ENCODE data around the gene CDH24. TPM values are rescaled to one million over a fixed set of nuclear protein-coding genes. Genes with fewer than 3 reads are reported as not detected.

Gene CDH24
- total and polyA plus RNA-seq, 2 experiments from 2014 or later = 4.4 to 17.8 TPM

DNA sequence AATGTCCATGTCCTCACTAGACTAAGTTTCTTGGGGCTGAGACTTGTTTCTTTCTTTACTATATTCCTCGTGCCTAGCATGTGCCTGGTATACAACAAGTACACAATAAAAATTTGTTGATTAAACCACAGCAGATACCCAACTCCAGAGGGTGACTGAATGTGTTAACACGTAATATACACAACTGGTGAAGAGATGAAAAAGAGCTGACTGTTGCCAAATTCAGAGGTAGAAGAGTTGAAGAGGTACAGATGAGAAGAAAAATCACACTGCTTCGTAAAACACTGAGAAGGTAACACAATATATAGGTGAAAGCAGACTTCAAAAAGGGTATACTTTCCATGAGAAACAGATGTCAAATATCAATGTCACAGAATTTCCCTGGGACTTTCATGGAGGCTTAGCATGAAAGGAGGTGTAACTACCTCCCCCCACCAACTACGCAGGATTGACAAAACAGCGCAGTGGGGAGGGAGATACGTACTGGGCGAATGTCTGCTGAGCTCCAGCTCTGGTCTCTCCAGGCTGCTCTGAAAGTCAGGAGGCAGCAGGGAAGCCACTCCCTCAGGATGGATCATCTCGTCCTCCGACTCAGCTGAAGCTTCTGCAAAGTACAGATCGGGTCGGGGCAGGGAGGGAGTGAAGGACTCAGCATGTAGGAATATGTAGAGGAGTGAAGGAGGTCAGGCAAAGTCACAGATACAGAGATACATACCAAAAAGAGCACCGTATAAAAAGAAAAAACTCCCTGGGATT is 32.4 kb upstream of the CDH24 start:
- H3K27ac Mint-ChIP-seq = no peak overlapping the region
- Histone ChIP-seq H3K79me2 (replicated peaks; ENCODE audit: insufficient read depth) (peaks cover 63% of the 10 kb centered on the region), H4K20me1 (replicated peaks; ENCODE audit: insufficient read depth) (peaks cover 36% of the 10 kb centered on the region), H3K4me2 (no peak overlapping the region), H3K27ac (ENCODE audit: low read depth) (no peak overlapping the region), H2AFZ (no peak overlapping the region), H3F3A (replicated peaks; ENCODE audit: low read depth) (no peaks in the 10 kb centered on the region; the same call in 1 of the 2 replicates), H3K27me3 (ENCODE audit: insufficient read depth) (no peaks in the 10 kb centered on the region), H3K4me3 (no peak overlapping the region), H3K36me3 (ENCODE audit: insufficient read depth) (peaks cover 69% of the 10 kb centered on the region), H3K9me2 (ENCODE audit: insufficient read depth) (no peaks in the 10 kb centered on the region), H3K4me1 (ENCODE audit: insufficient read depth) (peaks cover 6% of the 10 kb centered on the region; the same call in 1 of the 2 replicates)
- peaks cover 77% of the 10 kb centered on the region for H3K36me3 Mint-ChIP-seq (ENCODE audit: low read depth)
- DNase-seq (ENCODE audit: low spot score) (no peak), ATAC-seq (no peak)
- no peaks in the 10 kb centered on the region for H3K9me3 Mint-ChIP-seq
- no peak for TF ChIP-seq ETS1 (IDR thresholded peaks at IDR 0.05)
- no peak for TF ChIP-seq EZH2 (IDR thresholded peaks at IDR 0.05; ENCODE audit: low read depth, unreplicated experiment)
- TF ChIP-seq ZNF331 (CRISPR knock-in tag; IDR thresholded peaks at IDR 0.05; ENCODE audit: low read depth) = no peak
- TF ChIP-seq STAT1 (IDR thresholded peaks at IDR 0.05; ENCODE audit: unreplicated experiment) = no peak
- no peak for TF ChIP-seq POLR2AphosphoS5 (IDR thresholded peaks at IDR 0.05; ENCODE audit: low read depth)
- TF ChIP-seq REST (IDR thresholded peaks at IDR 0.05; ENCODE audit: unreplicated experiment) = no peak
- no peak for TF ChIP-seq EZH2phosphoT487 (IDR thresholded peaks at IDR 0.05; ENCODE audit: unreplicated experiment)
- TF ChIP-seq JUNB (IDR thresholded peaks at IDR 0.05; ENCODE audit: unreplicated experiment) = no peak
- no peak for TF ChIP-seq CREB1 (CRISPR knock-in tag; IDR thresholded peaks at IDR 0.05; ENCODE audit: low read depth)
- no peak for TF ChIP-seq ZNF462 (CRISPR knock-in tag; IDR thresholded peaks at IDR 0.05)
- TF ChIP-seq NANOG (IDR thresholded peaks at IDR 0.05; ENCODE audit: borderline replicate concordance) = no peak
- TF ChIP-seq, protein P1, sequence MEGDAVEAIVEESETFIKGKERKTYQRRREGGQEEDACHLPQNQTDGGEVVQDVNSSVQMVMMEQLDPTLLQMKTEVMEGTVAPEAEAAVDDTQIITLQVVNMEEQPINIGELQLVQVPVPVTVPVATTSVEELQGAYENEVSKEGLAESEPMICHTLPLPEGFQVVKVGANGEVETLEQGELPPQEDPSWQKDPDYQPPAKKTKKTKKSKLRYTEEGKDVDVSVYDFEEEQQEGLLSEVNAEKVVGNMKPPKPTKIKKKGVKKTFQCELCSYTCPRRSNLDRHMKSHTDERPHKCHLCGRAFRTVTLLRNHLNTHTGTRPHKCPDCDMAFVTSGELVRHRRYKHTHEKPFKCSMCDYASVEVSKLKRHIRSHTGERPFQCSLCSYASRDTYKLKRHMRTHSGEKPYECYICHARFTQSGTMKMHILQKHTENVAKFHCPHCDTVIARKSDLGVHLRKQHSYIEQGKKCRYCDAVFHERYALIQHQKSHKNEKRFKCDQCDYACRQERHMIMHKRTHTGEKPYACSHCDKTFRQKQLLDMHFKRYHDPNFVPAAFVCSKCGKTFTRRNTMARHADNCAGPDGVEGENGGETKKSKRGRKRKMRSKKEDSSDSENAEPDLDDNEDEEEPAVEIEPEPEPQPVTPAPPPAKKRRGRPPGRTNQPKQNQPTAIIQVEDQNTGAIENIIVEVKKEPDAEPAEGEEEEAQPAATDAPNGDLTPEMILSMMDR (conservative IDR thresholded peaks at IDR 0.05; ENCODE audit: low read depth in 2 of 2) = no peak
- no peak for TF ChIP-seq ZNF114 (CRISPR knock-in tag; IDR thresholded peaks at IDR 0.05)
- peaks cover 2% of the 10 kb centered on the region for H3K27me3 Mint-ChIP-seq (ENCODE audit: insufficient read depth, low read depth, poor library complexity)
- H3K4me1 Mint-ChIP-seq = no peaks in the 10 kb centered on the region; the same call in 2 of the 3 replicates
- H3K4me3 Mint-ChIP-seq = no peak overlapping the region
